Right renal pelvis (tissue), 4 donors: ENCODE measurements around the gene PSD. TPM values are rescaled to one million over a fixed set of nuclear protein-coding genes. Genes with fewer than 3 reads are reported as not detected.

Experiments used
- DNase-seq, 4 donors: peaks; one replicate each; pipeline ENCODE4 v3.0.0-alpha.2; 2013; ENCODE audit warnings: low read depth in 4 of 4, low spot score in 3 of 4, missing footprints in 1 of 4
- polyA plus RNA-seq, 4 donors: library from polyadenylated mRNA; unstranded; fragments of 120-200 nt; gene quantifications; one replicate each; pipeline ENCODE4 v1.2.1, GENCODE V29; 2013; ENCODE audit not compliant: insufficient read length in 4 of 4

Gene PSD
- polyA plus RNA-seq, 4 donors = 7.3 to 13.6 (median 9.3) TPM

GRCh38 chr10:102407425-102408130, 11.0 kb downstream of the PSD start:
- DNase-seq = no peak

GRCh38 chr10:102406815-102407214, 11.8 kb downstream of the PSD start:
- no peak for DNase-seq

GRCh38 chr10:102405632-102406031, 13.0 kb downstream of the PSD start:
- no peak for DNase-seq

- no peak for DNase-seq
Measured at GRCh38 chr10:102405108-102405571, 13.4 kb downstream of the PSD start.

- DNase-seq = no peak
Measured at GRCh38 chr10:102404361-102405107, 14.1 kb downstream of the PSD start.

GRCh38 chr10:102403115-102403514, 15.5 kb downstream of the PSD start:
- DNase-seq = no peak

GRCh38 chr10:102402512-102402896, 16.1 kb downstream of the PSD start:
- no peak for DNase-seq

GRCh38 chr10:102401735-102402511, 16.7 kb downstream of the PSD start:
- no peak for DNase-seq

- DNase-seq = no peak
Measured at GRCh38 chr10:102401342-102401654, 17.3 kb downstream of the PSD start.

GRCh38 chr10:102400598-102401341, 17.8 kb downstream of the PSD start:
- DNase-seq = no peak

- no peak for DNase-seq
Measured at GRCh38 chr10:102400076-102400475, 18.5 kb downstream of the PSD start.

- DNase-seq = no peak
Measured at GRCh38 chr10:102399217-102400021, 19.2 kb downstream of the PSD start.

- no peak for DNase-seq
Measured at GRCh38 chr10:102398172-102399020, 20.2 kb downstream of the PSD start.

GRCh38 chr10:102397222-102398171, 21.1 kb downstream of the PSD start:
- DNase-seq = no peak

- no peak for DNase-seq
Measured at GRCh38 chr10:102396730-102397151, 21.8 kb downstream of the PSD start.

- DNase-seq = no peak
Measured at GRCh38 chr10:102396317-102396650, 22.3 kb downstream of the PSD start.

GRCh38 chr10:102395400-102396316, 22.9 kb downstream of the PSD start, which contains the start of gene NFKB2:
NFKB2 (plus strand) TSS chr10:102395705; CDS start chr10:102395960, 255 bp downstream.
- peak in 3 of 4 donors; percentile 79 to 89 (median 82) for DNase-seq
